ENCODE data around the gene TLR1.

Gene TLR1

GRCh38 chr4:38785041-38785790 lies 19.4 kb downstream of the TLR1 start (continued):
- TF ChIP-seq ZNF747 (tag by site-specific recombination; IDR thresholded peaks at IDR 0.05) (no peak), ZBTB20 (tag by site-specific recombination; IDR thresholded peaks at IDR 0.05) (no peak), ZNF776 (tag by site-specific recombination; IDR thresholded peaks at IDR 0.05; ENCODE audit: borderline replicate concordance) (no peak), KLF9 (tag by site-specific recombination; IDR thresholded peaks at IDR 0.05; ENCODE audit: low read depth) (no peak), ZNF513 (tag by site-specific recombination; IDR thresholded peaks at IDR 0.05) (no peak)

GRCh38 chr4:38784141-38784540 lies 20.4 kb downstream of the TLR1 start:
- POLR2A ChIA-PET, result no interaction called here
- H3K27ac ChIP-seq (ENCODE audit: extremely low read depth, low read depth, low read length), result no peak overlapping the region
- no peaks in the 10 kb centered on the region for H3K4me1 ChIP-seq (ENCODE audit: control insufficient read depth, insufficient read depth, low read length)
- no peak for TF ChIP-seq TCF7L2 (IDR thresholded peaks at IDR 0.05; ENCODE audit: borderline replicate concordance, low read depth, low read length)
- no peak for TF ChIP-seq ZNF664 (tag by site-specific recombination; IDR thresholded peaks at IDR 0.05)
- peak; percentile 92 for TF ChIP-seq ZNF610 (tag by site-specific recombination; IDR thresholded peaks at IDR 0.05; ENCODE audit: borderline replicate concordance)
- no peak for TF ChIP-seq OVOL3 (tag by site-specific recombination; IDR thresholded peaks at IDR 0.05)
- no peaks in the 10 kb centered on the region for H3K36me3 ChIP-seq (ENCODE audit: control insufficient read depth in 2 of 2, insufficient read depth in 1 of 2, low read length in 2 of 2)
- CTCF ChIA-PET, result interaction anchor here (1.4 to 3.5 kb wide), 4 partner anchors 20 to 722 kb away, joined by 3 to 15 read pairs (median 10); partner anchors contain the start of gene TLR1
- H3K4me3 ChIP-seq (ENCODE audit: low read depth, low read length), result no peak overlapping the region
- no peaks in the 10 kb centered on the region for H3K9me3 ChIP-seq (ENCODE audit: control insufficient read depth, insufficient read depth, low read depth, low read length)

DNA sequence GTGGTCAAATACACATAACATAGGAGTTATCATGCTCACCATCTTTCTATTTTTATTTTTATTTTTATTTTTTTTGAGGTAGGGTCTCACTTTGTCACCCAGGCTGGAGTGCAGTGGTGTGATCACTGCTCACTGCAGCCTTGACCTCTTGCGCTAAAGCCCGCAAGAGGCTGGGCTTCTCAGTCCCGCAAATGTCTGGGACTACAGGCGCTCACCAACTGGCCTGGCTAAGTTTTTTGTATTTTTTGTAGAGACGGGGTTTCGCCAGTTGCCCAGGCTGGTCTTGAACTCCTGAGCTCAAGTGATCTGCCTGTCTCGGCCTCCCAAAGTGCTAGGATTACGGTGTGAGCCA lies 21.5 kb downstream of the TLR1 start:
- Histone ChIP-seq H3K4me3 (ENCODE audit: low read depth, low read length) (no peak overlapping the region), H3K27ac (ENCODE audit: extremely low read depth, low read depth, low read length) (no peak overlapping the region), H3K36me3 (ENCODE audit: control insufficient read depth in 2 of 2, insufficient read depth in 1 of 2, low read length in 2 of 2) (no peaks in the 10 kb centered on the region), H3K9me3 (ENCODE audit: control insufficient read depth, insufficient read depth, low read depth, low read length) (no peaks in the 10 kb centered on the region), H3K4me1 (ENCODE audit: control insufficient read depth, insufficient read depth, low read length) (no peaks in the 10 kb centered on the region)
- ChIA-PET CTCF (interaction anchor here (0.6 to 3.3 kb wide), 20 partner anchors 8 to 604 kb away, joined by 3 to 24 read pairs (median 4); partner anchors contain the start of gene TLR1), POLR2A (no interaction called here)
- no peak for TF ChIP-seq ZNF350 (tag by site-specific recombination; IDR thresholded peaks at IDR 0.05)
- TF ChIP-seq ZNF561 (tag by site-specific recombination; IDR thresholded peaks at IDR 0.05; ENCODE audit: borderline replicate concordance), result no peak
- no peak for TF ChIP-seq ZNF248 (tag by site-specific recombination; IDR thresholded peaks at IDR 0.05)
- no peak for TF ChIP-seq KLF16 (tag by site-specific recombination; IDR thresholded peaks at IDR 0.05)
- no peak for TF ChIP-seq ZNF174 (tag by site-specific recombination; IDR thresholded peaks at IDR 0.05)
- no peak for TF ChIP-seq ZNF670 (tag by site-specific recombination; IDR thresholded peaks at IDR 0.05; ENCODE audit: low read depth)
- no peak for TF ChIP-seq ZNF138 (tag by site-specific recombination; IDR thresholded peaks at IDR 0.05; ENCODE audit: borderline replicate concordance)
- no peak for TF ChIP-seq ZBTB1 (tag by site-specific recombination; IDR thresholded peaks at IDR 0.05)
- no peak for TF ChIP-seq ZIC2 (tag by site-specific recombination; IDR thresholded peaks at IDR 0.05)
- TF ChIP-seq WT1 (tag by site-specific recombination; IDR thresholded peaks at IDR 0.05), result no peak
- TF ChIP-seq YY1 (tag by site-specific recombination; IDR thresholded peaks at IDR 0.05), result no peak
- no peak for TF ChIP-seq PRDM10 (tag by site-specific recombination; IDR thresholded peaks at IDR 0.05)
- no peak for TF ChIP-seq ELK4 (IDR thresholded peaks at IDR 0.05; ENCODE audit: borderline replicate concordance, low read depth, low read length)
- no peak for TF ChIP-seq ZNF112 (tag by site-specific recombination; IDR thresholded peaks at IDR 0.05)
- no peak for TF ChIP-seq ZNF341 (tag by site-specific recombination; IDR thresholded peaks at IDR 0.05; ENCODE audit: low read depth)
- TF ChIP-seq, protein P1, sequence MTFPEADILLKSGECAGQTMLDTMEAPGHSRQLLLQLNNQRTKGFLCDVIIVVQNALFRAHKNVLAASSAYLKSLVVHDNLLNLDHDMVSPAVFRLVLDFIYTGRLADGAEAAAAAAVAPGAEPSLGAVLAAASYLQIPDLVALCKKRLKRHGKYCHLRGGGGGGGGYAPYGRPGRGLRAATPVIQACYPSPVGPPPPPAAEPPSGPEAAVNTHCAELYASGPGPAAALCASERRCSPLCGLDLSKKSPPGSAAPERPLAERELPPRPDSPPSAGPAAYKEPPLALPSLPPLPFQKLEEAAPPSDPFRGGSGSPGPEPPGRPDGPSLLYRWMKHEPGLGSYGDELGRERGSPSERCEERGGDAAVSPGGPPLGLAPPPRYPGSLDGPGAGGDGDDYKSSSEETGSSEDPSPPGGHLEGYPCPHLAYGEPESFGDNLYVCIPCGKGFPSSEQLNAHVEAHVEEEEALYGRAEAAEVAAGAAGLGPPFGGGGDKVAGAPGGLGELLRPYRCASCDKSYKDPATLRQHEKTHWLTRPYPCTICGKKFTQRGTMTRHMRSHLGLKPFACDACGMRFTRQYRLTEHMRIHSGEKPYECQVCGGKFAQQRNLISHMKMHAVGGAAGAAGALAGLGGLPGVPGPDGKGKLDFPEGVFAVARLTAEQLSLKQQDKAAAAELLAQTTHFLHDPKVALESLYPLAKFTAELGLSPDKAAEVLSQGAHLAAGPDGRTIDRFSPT (tag by site-specific recombination; IDR thresholded peaks at IDR 0.05), result no peak
- TF ChIP-seq ZNF48 (tag by site-specific recombination; IDR thresholded peaks at IDR 0.05), result no peak

Data from HEK293 (cell line).